ENCODE measurements around the gene CDIPT. TPM values are rescaled to one million over a fixed set of nuclear protein-coding genes. Genes with fewer than 3 reads are reported as not detected.

CDIPT gene
- total and polyA plus RNA-seq, 2 of the 13 experiments (the other 11 are each of a cell fraction or from before 2014, with no cell fraction given): 54.9 to 97.5 TPM

GRCh38 chr16:29863669-29863984 is 601 bp upstream of the CDIPT start (continued):
- TF ChIP-seq ZSCAN21 (CRISPR knock-in tag; IDR thresholded peaks at IDR 0.05; ENCODE audit: borderline replicate concordance) (no peak), HOXD1 (CRISPR knock-in tag; IDR thresholded peaks at IDR 0.05) (no peak), ZNF766 (CRISPR knock-in tag; IDR thresholded peaks at IDR 0.05; ENCODE audit: borderline replicate concordance) (0 out of 2 replicates have a peak, but pooled peaks have one; percentile 47), ZEB1 (IDR thresholded peaks at IDR 0.05; ENCODE audit: insufficient replicate concordance, low read depth) (peak; percentile 16), SNRNP70 (IDR thresholded peaks at IDR 0.05; ENCODE audit: low read depth, low read length) (no peak), FOXO1 (CRISPR knock-in tag; IDR thresholded peaks at IDR 0.05) (no peak), POLR2G (IDR thresholded peaks at IDR 0.05; ENCODE audit: low read depth, low read length) (no peak), RERE (CRISPR knock-in tag; IDR thresholded peaks at IDR 0.05; ENCODE audit: low read depth) (no peak), ATF6 (CRISPR knock-in tag; conservative IDR thresholded peaks at IDR 0.05) (0 out of 2 replicates have a peak, but pooled peaks have one; percentile 2), SRSF1 (optimal IDR thresholded peaks at IDR 0.05; ENCODE audit: low read depth, low read length) (peak; percentile 54), MEIS2 (CRISPR knock-in tag; IDR thresholded peaks at IDR 0.05) (no peak; the same call in 1 of the 2 replicates), TBL1XR1 (IDR thresholded peaks at IDR 0.05; ENCODE audit: borderline replicate concordance, low read length, partially characterized antibody) (no peak), RBAK (CRISPR knock-in tag; IDR thresholded peaks at IDR 0.05) (no peak), ZNF891 (CRISPR knock-in tag; IDR thresholded peaks at IDR 0.05) (peak; percentile 19; the same call in 1 of the 2 replicates), ZNF256 (CRISPR knock-in tag; conservative IDR thresholded peaks at IDR 0.05) (no peak), ZNF343 (CRISPR knock-in tag; IDR thresholded peaks at IDR 0.05) (0 out of 2 replicates have a peak, but pooled peaks have one; percentile 8), POGZ (CRISPR knock-in tag; IDR thresholded peaks at IDR 0.05) (no peak; the same call in 1 of the 2 replicates), PTBP1 (IDR thresholded peaks at IDR 0.05; ENCODE audit: low read depth, low read length, poor library complexity, severe bottlenecking) (peak; percentile 30), RELA (CRISPR knock-in tag; IDR thresholded peaks at IDR 0.05) (no peak), FOXK1 (CRISPR knock-in tag; IDR thresholded peaks at IDR 0.05; ENCODE audit: borderline replicate concordance, low read depth) (no peak), ZNF281 (CRISPR knock-in tag; IDR thresholded peaks at IDR 0.05; ENCODE audit: borderline replicate concordance) (no peak), ZNF614 (CRISPR knock-in tag; IDR thresholded peaks at IDR 0.05; ENCODE audit: borderline replicate concordance) (no peak)
